Upper lobe of right lung (tissue), 1 donor: Measurements from ENCODE around the gene SLC13A3. TPM values are rescaled to one million over a fixed set of nuclear protein-coding genes. Genes with fewer than 3 reads are reported as not detected.

Experiments
- ATAC-seq: fragments of 200-7000 bp; cut with Tn5 transposase; one replicate; pipeline ENCODE4 v1.9.1; 2020; ENCODE audit warnings: mild to moderate bottlenecking, moderate library complexity
- DNase-seq: peaks from one replicate; pipeline ENCODE4 v3.0.0-alpha.2; 2020
- H3K27ac ChIP-seq: fragments of 200-600 bp; one replicate; pipeline ENCODE4 v1.8.0; 2022
- H3K27me3 ChIP-seq: fragments of 200-600 bp; one replicate; pipeline ENCODE4 v1.8.0; 2022; ENCODE audit warnings: mild to moderate bottlenecking
- H3K36me3 ChIP-seq: fragments of 200-600 bp; one replicate; pipeline ENCODE4 v1.8.0; 2022
- H3K4me1 ChIP-seq: fragments of 200-600 bp; one replicate; pipeline ENCODE4 v1.8.0; 2022
- H3K4me3 ChIP-seq: fragments of 200-600 bp; one replicate; pipeline ENCODE4 v1.8.0; 2022; ENCODE audit warnings: mild to moderate bottlenecking
- H3K9me3 ChIP-seq: fragments of 200-600 bp; one replicate; pipeline ENCODE4 v1.8.0; 2022
- CTCF ChIP-seq: fragments of 200-600 bp; IDR thresholded peaks from one replicate; pipeline ENCODE4 v1.8.0; 2022; ENCODE audit warnings: antibody characterized with exemption
- intact Hi-C: fragments of 100-400 bp; cut with DNase I; formaldehyde crosslinking; loops from one replicate; pipeline ENCODE4 v1.11.0; 2022
- total RNA-seq: library from RNA; stranded (reverse); fragmentation: NEBNext Ultra II Directional; extraction: Animal tissue kit (Norgen Biotek cat#: 25700); gene quantifications from one replicate; pipeline ENCODE4 v1.2.1, GENCODE V29; 2021
- donor health status: DM: no; HTN: yes; CAD: no; lungs with severe emphysema.

SLC13A3 gene
- total RNA-seq, 1 donor from 2014 or later = 1.6 TPM

- H3K27me3 ChIP-seq = peaks cover 21% of the 10 kb centered on the region
- H3K36me3 ChIP-seq = no peaks in the 10 kb centered on the region
- DNase-seq = no peak
- TF ChIP-seq CTCF = no peak
- H3K4me1 ChIP-seq = no peaks in the 10 kb centered on the region
- H3K27ac ChIP-seq = no peak overlapping the region
- intact Hi-C loops = no loop called here
- H3K9me3 ChIP-seq = no peaks in the 10 kb centered on the region
- no peak for ATAC-seq
- no peak overlapping the region for H3K4me3 ChIP-seq
Observed at GRCh38 chr20:46652699-46653098, 1.4 kb upstream of the SLC13A3 start.

- Histone ChIP-seq H3K27ac (no peak overlapping the region), H3K9me3 (no peaks in the 10 kb centered on the region), H3K27me3 (peaks cover 21% of the 10 kb centered on the region), H3K4me3 (no peak overlapping the region), H3K4me1 (no peaks in the 10 kb centered on the region), H3K36me3 (no peaks in the 10 kb centered on the region)
- DNase-seq (no peak), ATAC-seq (no peak)
- intact Hi-C loops = no loop called here
- TF ChIP-seq CTCF = no peak
Observed at GRCh38 chr20:46650575-46651090, 626 bp downstream of the SLC13A3 start.

GRCh38 chr20:46649965-46650542, 1.2 kb downstream of the SLC13A3 start:
- Histone ChIP-seq H3K27me3 (peaks cover 21% of the 10 kb centered on the region), H3K4me1 (no peaks in the 10 kb centered on the region), H3K27ac (no peak overlapping the region), H3K36me3 (no peaks in the 10 kb centered on the region), H3K4me3 (no peak overlapping the region), H3K9me3 (no peaks in the 10 kb centered on the region)
- DNase-seq (no peak), ATAC-seq (no peak)
- intact Hi-C loops = no loop called here
- TF ChIP-seq CTCF = no peak

GRCh38 chr20:46649650-46649949, 1.7 kb downstream of the SLC13A3 start:
- peaks cover 21% of the 10 kb centered on the region for H3K27me3 ChIP-seq
- TF ChIP-seq CTCF = no peak
- intact Hi-C loops = no loop called here
- no peak overlapping the region for H3K4me3 ChIP-seq
- no peaks in the 10 kb centered on the region for H3K4me1 ChIP-seq
- DNase-seq (no peak), ATAC-seq (no peak)
- no peaks in the 10 kb centered on the region for H3K9me3 ChIP-seq
- no peaks in the 10 kb centered on the region for H3K36me3 ChIP-seq
- no peak overlapping the region for H3K27ac ChIP-seq

GRCh38 chr20:46648903-46649649, 2.2 kb downstream of the SLC13A3 start:
- no peaks in the 10 kb centered on the region for H3K4me1 ChIP-seq

More at GRCh38 chr20:46648903-46649649, 2.2 kb downstream of the SLC13A3 start:
- DNase-seq (no peak), ATAC-seq (no peak)
- Histone ChIP-seq H3K27me3 (peaks cover 21% of the 10 kb centered on the region), H3K36me3 (no peaks in the 10 kb centered on the region), H3K4me3 (no peak overlapping the region), H3K27ac (no peak overlapping the region), H3K9me3 (no peaks in the 10 kb centered on the region)
- intact Hi-C loops = no loop called here
- no peak for TF ChIP-seq CTCF
